Large intestine (tissue), 3 donors: ENCODE measurements around the gene AGBL1. TPM values are rescaled to one million over a fixed set of nuclear protein-coding genes. Genes with fewer than 3 reads are reported as not detected.

Experiments used
- DNase-seq, 2 donors: peaks; one replicate each; pipeline versions ENCODE4 v3.0.0 to v3.0.0-alpha.2; 2013
- H3K27ac ChIP-seq: one replicate; pipeline ENCODE4 v1.5.1; 2013; ENCODE audit warnings: low read length
- H3K27me3 ChIP-seq: 2 replicates; pipeline ENCODE4 v1.6.1; 2013; ENCODE audit warnings: low read length; ENCODE audit not compliant: control insufficient read depth, insufficient read depth
- H3K36me3 ChIP-seq: 2 replicates; pipeline ENCODE4 v1.6.1; 2013; ENCODE audit warnings: low read length; ENCODE audit not compliant: control insufficient read depth, insufficient read depth
- H3K4me1 ChIP-seq: one replicate; pipeline ENCODE4 v1.6.1; 2013; ENCODE audit warnings: low read length; ENCODE audit not compliant: control insufficient read depth, insufficient read depth
- H3K4me3 ChIP-seq: one replicate; pipeline ENCODE4 v1.5.1; 2013; ENCODE audit warnings: low read length
- H3K9me3 ChIP-seq: one replicate; pipeline ENCODE4 v1.6.1; 2013; ENCODE audit warnings: mild to moderate bottlenecking, low read depth, low read length, moderate library complexity; ENCODE audit not compliant: control insufficient read depth
- WGBS: methylation state at CpG from one replicate; pipeline ENCODE4 v1.1.5; 2013; ENCODE audit warnings: low lambda C conversion rate; ENCODE audit not compliant: insufficient coverage; 5-methylcytosine and 5-hydroxymethylcytosine counted together
- polyA plus RNA-seq: library from polyadenylated mRNA; unstranded; fragments of 120-200 nt; gene quantifications from one replicate; pipeline ENCODE4 v1.2.1, GENCODE V29; 2013

AGBL1 gene
- polyA plus RNA-seq, 1 donor: 0.04 TPM

- DNase-seq: no peak
- Histone ChIP-seq H3K9me3 (no peaks in the 10 kb centered on the region), H3K27ac (no peak overlapping the region), H3K36me3 (no peaks in the 10 kb centered on the region), H3K27me3 (no peaks in the 10 kb centered on the region), H3K4me1 (no peaks in the 10 kb centered on the region), H3K4me3 (no peak overlapping the region)
- no CpG with 5 or more reads among the region's 6 CpGs for WGBS
Observed at GRCh38 chr15:86653344-86654197, 573.9 kb downstream of the AGBL1 start.

GRCh38 chr15:86654501-86654900 lies 574.8 kb downstream of the AGBL1 start:
- no CpG with 5 or more reads among the region's 3 CpGs for WGBS
- no peaks in the 10 kb centered on the region for H3K4me1 ChIP-seq
- no peaks in the 10 kb centered on the region for H3K27me3 ChIP-seq
- no peak overlapping the region for H3K4me3 ChIP-seq
- H3K27ac ChIP-seq: no peak overlapping the region
- H3K36me3 ChIP-seq: no peaks in the 10 kb centered on the region
- DNase-seq: no peak
- no peaks in the 10 kb centered on the region for H3K9me3 ChIP-seq

- Histone ChIP-seq H3K36me3 (no peaks in the 10 kb centered on the region), H3K27me3 (no peaks in the 10 kb centered on the region), H3K4me1 (no peaks in the 10 kb centered on the region), H3K27ac (no peak overlapping the region), H3K9me3 (no peaks in the 10 kb centered on the region), H3K4me3 (no peak overlapping the region)
- DNase-seq: no peak
- WGBS: no CpG with 5 or more reads among the region's 2 CpGs
Observed at GRCh38 chr15:86657305-86657704, 577.6 kb downstream of the AGBL1 start.

- no CpG with 5 or more reads among the region's 5 CpGs for WGBS
- H3K36me3 ChIP-seq: no peaks in the 10 kb centered on the region
- no peaks in the 10 kb centered on the region for H3K9me3 ChIP-seq
- no peak overlapping the region for H3K4me3 ChIP-seq
- H3K27me3 ChIP-seq: no peaks in the 10 kb centered on the region
- no peak for DNase-seq
- H3K4me1 ChIP-seq: no peaks in the 10 kb centered on the region
- no peak overlapping the region for H3K27ac ChIP-seq
Observed at GRCh38 chr15:86659724-86660411, 580.2 kb downstream of the AGBL1 start.

- Histone ChIP-seq H3K27me3 (no peaks in the 10 kb centered on the region), H3K9me3 (no peaks in the 10 kb centered on the region), H3K4me1 (no peaks in the 10 kb centered on the region), H3K4me3 (no peak overlapping the region), H3K36me3 (no peaks in the 10 kb centered on the region), H3K27ac (no peak overlapping the region)
- no CpG with 5 or more reads among the region's 7 CpGs for WGBS
- DNase-seq: no peak
Observed at GRCh38 chr15:86661580-86661979, 581.9 kb downstream of the AGBL1 start.

GRCh38 chr15:86663304-86663703 lies 583.6 kb downstream of the AGBL1 start:
- Histone ChIP-seq H3K4me1 (no peaks in the 10 kb centered on the region), H3K4me3 (no peak overlapping the region), H3K9me3 (no peaks in the 10 kb centered on the region), H3K36me3 (no peaks in the 10 kb centered on the region), H3K27me3 (no peaks in the 10 kb centered on the region), H3K27ac (no peak overlapping the region)
- WGBS: no CpG with 5 or more reads among the region's 1 CpG
- no peak for DNase-seq

GRCh38 chr15:86663979-86664378 lies 584.3 kb downstream of the AGBL1 start:
- Histone ChIP-seq H3K4me3 (no peak overlapping the region), H3K4me1 (no peaks in the 10 kb centered on the region), H3K36me3 (no peaks in the 10 kb centered on the region), H3K27me3 (no peaks in the 10 kb centered on the region), H3K27ac (no peak overlapping the region), H3K9me3 (no peaks in the 10 kb centered on the region)
- WGBS: no CpG with 5 or more reads among the region's 2 CpGs
- no peak for DNase-seq

GRCh38 chr15:86664581-86664980 lies 584.9 kb downstream of the AGBL1 start:
- no peak for DNase-seq
- 100% methylated on average over 1 of the region's 1 CpG for WGBS
- H3K27ac ChIP-seq: no peak overlapping the region

GRCh38 chr15:86676002-86676401 lies 596.3 kb downstream of the AGBL1 start:
- Histone ChIP-seq H3K27me3 (peaks cover 4% of the 10 kb centered on the region), H3K4me1 (no peaks in the 10 kb centered on the region), H3K27ac (no peak overlapping the region), H3K9me3 (no peaks in the 10 kb centered on the region), H3K36me3 (no peaks in the 10 kb centered on the region), H3K4me3 (no peak overlapping the region)
- no peak for DNase-seq
- 89% methylated on average over 3 of the region's 4 CpGs for WGBS

More at GRCh38 chr15:86664581-86664980, 584.9 kb downstream of the AGBL1 start:
- Histone ChIP-seq H3K36me3 (no peaks in the 10 kb centered on the region), H3K4me3 (no peak overlapping the region), H3K4me1 (no peaks in the 10 kb centered on the region), H3K9me3 (no peaks in the 10 kb centered on the region), H3K27me3 (no peaks in the 10 kb centered on the region)

GRCh38 chr15:86677278-86677677 lies 597.6 kb downstream of the AGBL1 start:
- no peak overlapping the region for H3K27ac ChIP-seq
- H3K27me3 ChIP-seq: peaks cover 4% of the 10 kb centered on the region
- no peak for DNase-seq
- 55% methylated on average over 1 of the region's 6 CpGs for WGBS
- no peaks in the 10 kb centered on the region for H3K4me1 ChIP-seq
- no peaks in the 10 kb centered on the region for H3K9me3 ChIP-seq
- no peaks in the 10 kb centered on the region for H3K36me3 ChIP-seq
- no peak overlapping the region for H3K4me3 ChIP-seq
